Measurements from ENCODE around the gene PPP2R5B. TPM values are rescaled to one million over a fixed set of nuclear protein-coding genes. Genes with fewer than 3 reads are reported as not detected.

PPP2R5B gene
- total RNA-seq, 1 experiment from 2014 or later: 1.8 TPM

- DNase-seq: no peak
- Histone ChIP-seq H3K4me3 (ENCODE audit: low read length) (peak overlapping the region; percentile 75), H3K9me2 (replicated peaks; ENCODE audit: insufficient read depth, low read length) (no peaks in the 10 kb centered on the region), H3K27me3 (ENCODE audit: low read length) (no peaks in the 10 kb centered on the region), H3K79me2 (ENCODE audit: low read length) (peaks cover 21% of the 10 kb centered on the region), H3K4me2 (ENCODE audit: low read depth, low read length, poor library complexity, severe bottlenecking) (peak overlapping the region; percentile 81), H2AFZ (ENCODE audit: low read length) (no peak overlapping the region), H3K9me3 (ENCODE audit: low read length) (no peaks in the 10 kb centered on the region), H3K27ac (ENCODE audit: low read length) (peak overlapping the region; percentile 40), H3K36me3 (ENCODE audit: insufficient read depth, low read length) (peaks cover 4% of the 10 kb centered on the region; the same call in 1 of the 2 replicates), H3K4me1 (ENCODE audit: low read length) (peaks cover 38% of the 10 kb centered on the region), H3K9ac (ENCODE audit: low read length) (peak overlapping the region; percentile 82), H4K20me1 (ENCODE audit: insufficient read depth, low read depth, low read length) (no peaks in the 10 kb centered on the region)
Observed at GRCh38 chr11:64915376-64915887, 9.1 kb upstream of the PPP2R5B start.

GRCh38 chr11:64916040-64916774 lies 8.3 kb upstream of the PPP2R5B start:
- Histone ChIP-seq H2AFZ (ENCODE audit: low read length) (no peak overlapping the region), H3K4me3 (ENCODE audit: low read length) (peak overlapping the region; percentile 75), H4K20me1 (ENCODE audit: insufficient read depth, low read depth, low read length) (no peaks in the 10 kb centered on the region), H3K4me2 (ENCODE audit: low read depth, low read length, poor library complexity, severe bottlenecking) (peak overlapping the region; percentile 81), H3K36me3 (ENCODE audit: insufficient read depth, low read length) (peaks cover 4% of the 10 kb centered on the region; the same call in 1 of the 2 replicates), H3K79me2 (ENCODE audit: low read length) (peaks cover 21% of the 10 kb centered on the region), H3K9me2 (replicated peaks; ENCODE audit: insufficient read depth, low read length) (no peaks in the 10 kb centered on the region), H3K4me1 (ENCODE audit: low read length) (peaks cover 39% of the 10 kb centered on the region), H3K9me3 (ENCODE audit: low read length) (no peaks in the 10 kb centered on the region), H3K27ac (ENCODE audit: low read length) (peak overlapping the region; percentile 41), H3K9ac (ENCODE audit: low read length) (peak overlapping the region; percentile 82), H3K27me3 (ENCODE audit: low read length) (no peaks in the 10 kb centered on the region)
- peak; percentile 68 for DNase-seq

GRCh38 chr11:64916775-64917662 lies 7.5 kb upstream of the PPP2R5B start, which contains the start of gene ATG2A:
Gene ATG2A (minus strand): TSS chr11:64917209. CDS start chr11:64917135, 74 bp downstream.
- peak; percentile 99 for DNase-seq
- no peaks in the 10 kb centered on the region for H3K9me3 ChIP-seq (ENCODE audit: low read length)
- H3K27ac ChIP-seq (ENCODE audit: low read length): peak within 1 kb of the TSS; percentile 69

GRCh38 chr11:64917663-64917995 lies 6.9 kb upstream of the PPP2R5B start:
- Histone ChIP-seq H3K9me3 (ENCODE audit: low read length) (no peaks in the 10 kb centered on the region), H3K36me3 (ENCODE audit: insufficient read depth, low read length) (peaks cover 4% of the 10 kb centered on the region; the same call in 1 of the 2 replicates), H3K79me2 (ENCODE audit: low read length) (peaks cover 21% of the 10 kb centered on the region), H2AFZ (ENCODE audit: low read length) (peak overlapping the region; percentile 90), H3K9me2 (replicated peaks; ENCODE audit: insufficient read depth, low read length) (no peaks in the 10 kb centered on the region), H3K27me3 (ENCODE audit: low read length) (no peaks in the 10 kb centered on the region), H3K4me1 (ENCODE audit: low read length) (peaks cover 39% of the 10 kb centered on the region), H4K20me1 (ENCODE audit: insufficient read depth, low read depth, low read length) (no peaks in the 10 kb centered on the region), H3K27ac (ENCODE audit: low read length) (peak overlapping the region; percentile 69), H3K4me3 (ENCODE audit: low read length) (peak overlapping the region; percentile 85), H3K9ac (ENCODE audit: low read length) (peak overlapping the region; percentile 84), H3K4me2 (ENCODE audit: low read depth, low read length, poor library complexity, severe bottlenecking) (peak overlapping the region; percentile 99)
- no peak for DNase-seq

More at GRCh38 chr11:64916775-64917662, 7.5 kb upstream of the PPP2R5B start, which contains the start of gene ATG2A:
- Histone ChIP-seq H3K27me3 (ENCODE audit: low read length) (no peaks in the 10 kb centered on the region), H3K79me2 (ENCODE audit: low read length) (peaks cover 21% of the 10 kb centered on the region), H3K4me1 (ENCODE audit: low read length) (peaks cover 39% of the 10 kb centered on the region), H3K36me3 (ENCODE audit: insufficient read depth, low read length) (peaks cover 4% of the 10 kb centered on the region; the same call in 1 of the 2 replicates), H4K20me1 (ENCODE audit: insufficient read depth, low read depth, low read length) (no peaks in the 10 kb centered on the region), H3K9ac (ENCODE audit: low read length) (peak within 1 kb of the TSS; percentile 84), H3K9me2 (replicated peaks; ENCODE audit: insufficient read depth, low read length) (no peaks in the 10 kb centered on the region), H2AFZ (ENCODE audit: low read length) (peak within 1 kb of the TSS; percentile 90), H3K4me2 (ENCODE audit: low read depth, low read length, poor library complexity, severe bottlenecking) (peak within 1 kb of the TSS; percentile 99), H3K4me3 (ENCODE audit: low read length) (peak within 1 kb of the TSS; percentile 85)

GRCh38 chr11:64918017-64918416 lies 6.5 kb upstream of the PPP2R5B start:
- no peaks in the 10 kb centered on the region for H3K27me3 ChIP-seq (ENCODE audit: low read length)
- H3K9me3 ChIP-seq (ENCODE audit: low read length): no peaks in the 10 kb centered on the region
- no peaks in the 10 kb centered on the region for H3K9me2 ChIP-seq (replicated peaks; ENCODE audit: insufficient read depth, low read length)
- H3K4me2 ChIP-seq (ENCODE audit: low read depth, low read length, poor library complexity, severe bottlenecking): peak overlapping the region; percentile 99
- peak; percentile 75 for DNase-seq
- H4K20me1 ChIP-seq (ENCODE audit: insufficient read depth, low read depth, low read length): no peaks in the 10 kb centered on the region
- H3K36me3 ChIP-seq (ENCODE audit: insufficient read depth, low read length): peaks cover 1% of the 10 kb centered on the region; the same call in 1 of the 2 replicates
- H3K4me1 ChIP-seq (ENCODE audit: low read length): peaks cover 39% of the 10 kb centered on the region
- peak overlapping the region; percentile 84 for H3K9ac ChIP-seq (ENCODE audit: low read length)
- H3K79me2 ChIP-seq (ENCODE audit: low read length): peaks cover 21% of the 10 kb centered on the region
- peak overlapping the region; percentile 69 for H3K27ac ChIP-seq (ENCODE audit: low read length)
- H3K4me3 ChIP-seq (ENCODE audit: low read length): peak overlapping the region; percentile 85
- peak overlapping the region; percentile 90 for H2AFZ ChIP-seq (ENCODE audit: low read length)

GRCh38 chr11:64919627-64920026 lies 4.9 kb upstream of the PPP2R5B start:
- Histone ChIP-seq H2AFZ (ENCODE audit: low read length) (no peak overlapping the region), H3K79me2 (ENCODE audit: low read length) (peaks cover 21% of the 10 kb centered on the region), H3K9me3 (ENCODE audit: low read length) (no peaks in the 10 kb centered on the region), H4K20me1 (ENCODE audit: insufficient read depth, low read depth, low read length) (no peaks in the 10 kb centered on the region), H3K4me3 (ENCODE audit: low read length) (no peak overlapping the region), H3K27me3 (ENCODE audit: low read length) (no peaks in the 10 kb centered on the region), H3K9ac (ENCODE audit: low read length) (no peak overlapping the region), H3K36me3 (ENCODE audit: insufficient read depth, low read length) (no peaks in the 10 kb centered on the region), H3K27ac (ENCODE audit: low read length) (no peak overlapping the region), H3K4me2 (ENCODE audit: low read depth, low read length, poor library complexity, severe bottlenecking) (no peak overlapping the region), H3K4me1 (ENCODE audit: low read length) (peaks cover 49% of the 10 kb centered on the region), H3K9me2 (replicated peaks; ENCODE audit: insufficient read depth, low read length) (no peaks in the 10 kb centered on the region)
- DNase-seq: no peak

GRCh38 chr11:64920124-64920523 lies 4.4 kb upstream of the PPP2R5B start:
- Histone ChIP-seq H3K9me2 (replicated peaks; ENCODE audit: insufficient read depth, low read length) (no peaks in the 10 kb centered on the region), H4K20me1 (ENCODE audit: insufficient read depth, low read depth, low read length) (no peaks in the 10 kb centered on the region), H3K9ac (ENCODE audit: low read length) (peak overlapping the region; percentile 33), H3K27ac (ENCODE audit: low read length) (no peak overlapping the region), H3K27me3 (ENCODE audit: low read length) (no peaks in the 10 kb centered on the region), H3K4me2 (ENCODE audit: low read depth, low read length, poor library complexity, severe bottlenecking) (peak overlapping the region; percentile 41), H3K4me1 (ENCODE audit: low read length) (peaks cover 52% of the 10 kb centered on the region), H3K9me3 (ENCODE audit: low read length) (no peaks in the 10 kb centered on the region), H3K4me3 (ENCODE audit: low read length) (no peak overlapping the region), H2AFZ (ENCODE audit: low read length) (no peak overlapping the region), H3K36me3 (ENCODE audit: insufficient read depth, low read length) (no peaks in the 10 kb centered on the region), H3K79me2 (ENCODE audit: low read length) (peaks cover 18% of the 10 kb centered on the region)
- DNase-seq: no peak

GRCh38 chr11:64921384-64921783 lies 3.1 kb upstream of the PPP2R5B start:
- Histone ChIP-seq H2AFZ (ENCODE audit: low read length) (no peak overlapping the region), H3K79me2 (ENCODE audit: low read length) (peaks cover 5% of the 10 kb centered on the region), H3K4me3 (ENCODE audit: low read length) (no peak overlapping the region), H3K9me3 (ENCODE audit: low read length) (no peaks in the 10 kb centered on the region), H3K9me2 (replicated peaks; ENCODE audit: insufficient read depth, low read length) (no peaks in the 10 kb centered on the region), H4K20me1 (ENCODE audit: insufficient read depth, low read depth, low read length) (no peaks in the 10 kb centered on the region), H3K27ac (ENCODE audit: low read length) (no peak overlapping the region), H3K9ac (ENCODE audit: low read length) (no peak overlapping the region), H3K4me2 (ENCODE audit: low read depth, low read length, poor library complexity, severe bottlenecking) (no peak overlapping the region), H3K4me1 (ENCODE audit: low read length) (peaks cover 44% of the 10 kb centered on the region), H3K36me3 (ENCODE audit: insufficient read depth, low read length) (no peaks in the 10 kb centered on the region), H3K27me3 (ENCODE audit: low read length) (no peaks in the 10 kb centered on the region)
- no peak for DNase-seq
